Lower leg skin (tissue), 4 donors: ENCODE data around the gene TBC1D22A. TPM values are rescaled to one million over a fixed set of nuclear protein-coding genes. Genes with fewer than 3 reads are reported as not detected.

Experiments used
- DNase-seq, 2 donors: peaks; one replicate each; pipeline ENCODE4 v3.0.0-alpha.2; 2019; ENCODE audit warnings: low spot score in 2 of 2
- H3K4me3 ChIP-seq: fragments of 200-600 bp; sonication (generic); 2 replicates; pipeline ENCODE4 v1.5.1; 2017; ENCODE audit warnings: mild to moderate bottlenecking, low read depth; ENCODE audit not compliant: poor library complexity, severe bottlenecking
- CTCF ChIP-seq, 3 donors: fragments of 450-650 bp; IDR thresholded peaks; one replicate each; pipeline ENCODE4 v1.5.1; 2016; ENCODE audit warnings: antibody characterized with exemption in 3 of 3, mild to moderate bottlenecking in 3 of 3, moderate library complexity in 2 of 3
- POLR2A ChIP-seq, 2 donors: fragments of 450-650 bp; IDR thresholded peaks; one replicate each; pipeline ENCODE4 v1.6.1; 2016 to 2017; ENCODE audit warnings: antibody characterized with exemption in 2 of 2, mild to moderate bottlenecking in 1 of 2, moderate library complexity in 1 of 2
- WGBS, 2 donors: methylation state at CpG; one replicate each; pipeline ENCODE4 v1.1.5; 2018; 5-methylcytosine and 5-hydroxymethylcytosine counted together
- intact Hi-C: fragments of 100-400 bp; cut with DNase I; formaldehyde crosslinking; loops from one replicate; pipeline ENCODE4 v1.15.0; 2023; ENCODE audit warnings: low total_unique reads
- total RNA-seq, 4 donors: library from RNA; depleted of rRNA; stranded (reverse); fragments of >200 nt; gene quantifications; one replicate each; pipeline ENCODE4 v1.1.0, GENCODE V29; 2016

Gene TBC1D22A
- total RNA-seq, 4 donors from 2014 or later = 21.8 to 32.3 (median 31.6) TPM

- TF ChIP-seq POLR2A (IDR thresholded peaks at IDR 0.05) = no peak
- TF ChIP-seq CTCF (IDR thresholded peaks at IDR 0.05) = no peak
- intact Hi-C loops = no loop called here
- WGBS, 2 donors = 79 to 82% methylated on average over 23 of the region's 23 CpGs
- no peak for DNase-seq
- H3K4me3 ChIP-seq = no peak overlapping the region
These were observed 391.5 kb downstream of the TBC1D22A start for GRCh38 chr22:47153854-47154525.

- no peak for DNase-seq
- intact Hi-C loops = no loop called here
- H3K4me3 ChIP-seq = no peak overlapping the region
- no peak for TF ChIP-seq CTCF (IDR thresholded peaks at IDR 0.05)
- no peak for TF ChIP-seq POLR2A (IDR thresholded peaks at IDR 0.05)
- 38 to 41% methylated on average over 16 to 18 of the region's 19 CpGs for WGBS, 2 donors
These were observed 392.2 kb downstream of the TBC1D22A start for GRCh38 chr22:47154621-47155081.

DNA sequence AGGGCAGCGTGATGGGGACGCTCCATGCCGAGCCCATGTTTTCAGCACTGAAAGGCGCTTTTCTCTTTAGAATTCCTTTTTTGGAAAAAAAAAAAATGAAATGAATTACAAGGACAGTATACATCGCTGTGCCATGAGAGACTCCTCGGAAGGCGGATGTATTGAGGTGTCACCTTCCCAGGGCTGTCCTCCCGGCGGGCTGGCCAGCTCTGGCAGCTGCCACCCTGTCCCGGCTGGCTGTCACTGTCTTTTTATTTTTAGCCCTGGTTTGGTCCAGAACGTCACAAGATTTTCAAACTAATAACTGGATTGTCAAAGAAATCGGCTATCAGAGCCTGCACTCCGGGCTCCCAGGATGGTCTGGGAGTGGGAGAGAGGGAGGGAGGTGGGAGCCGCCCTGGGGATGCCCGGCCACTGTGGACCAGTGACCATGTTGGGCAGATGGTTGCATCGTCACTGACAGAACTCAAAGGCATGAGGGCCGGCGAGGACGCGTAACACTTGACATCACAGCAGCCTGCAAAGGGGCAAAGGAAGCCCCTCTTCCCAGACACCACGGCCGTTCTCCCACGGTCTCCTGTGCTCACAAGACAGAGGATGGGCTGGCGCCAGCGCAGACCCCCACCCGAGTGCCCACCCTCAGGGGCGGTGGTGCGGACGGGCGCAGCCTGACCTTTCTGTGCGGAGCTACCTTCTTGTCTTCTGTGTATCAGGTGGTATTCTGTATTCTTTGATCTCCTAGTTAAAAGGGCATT is 392.9 kb downstream of the TBC1D22A start:
- 88 to 90% methylated on average over 31 of the region's 31 CpGs for WGBS, 2 donors
- no peak for TF ChIP-seq POLR2A (IDR thresholded peaks at IDR 0.05)
- no peak for TF ChIP-seq CTCF (IDR thresholded peaks at IDR 0.05)
- no peak for DNase-seq
- intact Hi-C loops = no loop called here
- H3K4me3 ChIP-seq = no peak overlapping the region

DNA sequence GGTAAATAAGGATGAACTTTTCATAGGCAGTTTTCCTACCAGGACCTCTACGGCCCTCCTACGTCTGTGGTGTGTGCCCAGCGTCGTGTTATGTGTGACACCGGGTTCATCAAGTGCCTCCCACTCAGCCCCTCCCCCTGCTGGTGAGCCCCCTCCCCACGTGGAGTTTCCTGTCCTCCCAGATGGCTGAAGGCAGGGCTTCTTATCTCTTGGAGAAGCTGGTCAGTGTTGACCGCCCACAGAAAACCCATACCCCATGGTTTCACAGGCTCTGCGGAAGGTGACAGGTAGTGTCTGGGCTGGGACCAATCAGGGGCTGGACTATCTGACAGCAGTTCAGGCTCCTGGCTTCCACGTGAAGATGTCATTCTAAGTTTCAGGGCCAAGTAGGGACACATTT is 393.5 kb downstream of the TBC1D22A start:
- TF ChIP-seq POLR2A (IDR thresholded peaks at IDR 0.05) (no peak), CTCF (IDR thresholded peaks at IDR 0.05) (no peak)
- WGBS, 2 donors = 84 to 89% methylated on average over 8 to 9 of the region's 9 CpGs
- DNase-seq = no peak
- no peak overlapping the region for H3K4me3 ChIP-seq
- intact Hi-C loops = no loop called here

DNA sequence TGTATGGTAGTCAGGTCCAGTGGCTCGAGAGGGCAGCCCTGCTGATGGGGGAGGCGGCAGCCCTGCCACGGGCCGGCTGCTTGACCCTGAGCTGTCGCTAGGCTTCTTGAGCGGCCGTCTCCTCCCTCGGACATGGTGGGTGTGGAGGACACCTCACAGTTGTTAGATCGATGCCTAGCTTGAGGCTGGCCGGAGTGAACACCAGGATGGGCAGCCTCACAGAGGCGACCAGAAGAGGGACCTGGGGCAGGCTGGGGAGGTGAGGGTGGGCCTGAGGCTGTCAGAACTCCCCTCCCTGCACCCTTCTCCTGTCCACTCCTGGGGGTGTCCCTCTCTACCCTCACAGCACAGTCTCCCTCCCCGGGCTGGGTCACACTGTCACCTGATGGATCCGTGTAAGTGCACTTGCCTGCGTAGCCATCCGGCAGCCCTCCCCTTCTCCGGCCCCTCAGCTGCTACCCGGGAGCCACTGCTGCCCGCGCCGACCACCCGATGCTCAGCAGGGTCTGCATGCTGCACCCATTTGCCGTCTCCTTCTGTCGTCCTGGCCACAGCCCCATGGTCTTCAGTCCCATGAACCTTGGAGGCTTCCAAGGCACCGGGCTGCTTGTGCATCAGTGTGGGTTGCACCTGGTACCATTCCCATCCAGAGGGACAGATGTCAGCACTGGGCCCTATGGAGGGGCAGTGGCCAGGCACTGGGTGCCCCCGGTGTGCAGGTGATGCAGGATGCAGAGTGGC is 394.1 kb downstream of the TBC1D22A start:
- no peak for TF ChIP-seq CTCF (IDR thresholded peaks at IDR 0.05)
- H3K4me3 ChIP-seq = no peak overlapping the region
- intact Hi-C loops = no loop called here
- 94 to 95% methylated on average over 21 to 23 of the region's 25 CpGs for WGBS, 2 donors
- no peak for DNase-seq
